Stimulated activated CD4-positive, alpha-beta T cell treated with anti-CD3 and anti-CD28 coated beads, Interleukin-15, amount 100 ng/mL, for 24 hours (primary cell): Measurements from ENCODE around the gene EFHC1.
"Not testable (repeated sequence)": the region's sequence is repeated elsewhere in the genome, so short reads cannot be mapped to it uniquely, and the experiment has no call there.

Source experiments
- DNase-seq: peaks from one replicate; pipeline ENCODE4 v3.0.0-alpha.2; 2020

EFHC1 gene

DNA sequence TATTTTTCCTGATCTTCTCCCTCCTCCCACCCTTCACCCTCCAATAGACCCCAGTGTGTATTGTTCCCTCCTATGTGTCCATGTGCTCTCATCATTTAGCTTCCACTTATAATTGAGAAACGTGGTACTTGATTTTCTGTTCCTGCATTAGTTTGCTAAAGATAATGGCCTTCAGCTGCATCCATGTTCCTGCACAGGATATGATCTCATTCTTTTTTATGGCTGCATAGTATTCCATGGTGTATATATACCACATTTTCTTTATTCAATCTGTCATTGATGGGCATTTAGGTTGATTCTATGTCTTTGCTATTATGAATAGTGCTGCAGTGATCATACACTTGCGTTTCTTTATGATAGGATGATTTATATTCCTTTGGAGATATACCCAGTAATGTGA, 41.1 kb downstream of the EFHC1 start:
- DNase-seq: not testable (repeated sequence)

GRCh38 chr6:52474173-52474572, 54.0 kb downstream of the EFHC1 start:
- DNase-seq: no peak

DNA sequence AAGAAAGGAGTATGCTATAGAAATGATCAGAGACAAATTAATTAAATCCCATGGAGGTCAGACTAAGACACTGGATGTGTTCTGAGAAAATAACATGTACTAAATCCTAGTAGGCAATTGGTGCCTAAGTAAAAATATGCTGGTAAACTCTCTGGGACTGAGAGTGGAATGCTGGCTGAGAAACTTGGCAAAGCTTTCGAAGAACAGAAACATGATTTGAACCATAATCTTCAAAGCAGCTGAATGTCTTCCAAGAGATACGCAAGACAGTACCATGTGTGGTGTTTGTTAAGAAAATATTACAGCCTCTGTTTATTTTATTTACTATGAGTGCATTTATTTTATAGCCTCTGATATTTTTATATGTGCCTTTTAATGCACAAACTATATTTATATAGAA, 55.2 kb downstream of the EFHC1 start:
- no peak for DNase-seq

DNA sequence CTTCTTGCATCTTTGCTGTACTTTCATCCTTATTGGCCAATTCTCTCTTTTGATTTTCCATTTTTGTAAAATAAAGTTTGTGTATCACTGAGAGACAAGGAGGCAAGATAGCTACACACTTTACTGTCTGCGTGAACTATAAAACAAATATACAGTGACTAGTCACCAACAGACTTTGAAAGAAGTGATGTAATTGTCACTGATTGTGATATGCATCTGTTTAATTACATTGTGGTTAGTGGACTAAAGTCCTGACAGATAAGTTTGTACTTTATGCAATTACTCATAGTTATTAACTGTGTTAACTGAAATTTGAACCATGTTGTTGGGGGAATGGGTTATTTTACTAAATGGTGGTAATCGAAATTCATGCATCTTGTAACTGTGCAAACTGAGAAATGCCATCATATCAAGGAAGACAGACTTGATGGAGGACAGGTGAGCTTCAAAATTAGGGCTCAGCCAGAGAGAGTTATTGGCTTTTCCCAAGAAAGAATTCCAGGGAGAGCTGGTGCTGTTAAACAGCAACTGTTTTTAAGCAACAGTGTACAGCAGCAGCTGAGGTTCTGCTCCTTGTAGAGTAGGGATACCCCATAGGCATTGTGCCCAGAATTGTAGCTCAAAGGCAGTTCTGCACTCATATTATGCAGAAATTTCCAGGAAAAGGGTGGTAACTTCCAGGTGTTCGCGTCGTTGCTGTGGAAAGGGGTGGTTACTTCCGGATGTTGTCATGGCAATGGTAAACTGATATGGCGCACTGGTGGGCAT, 62.9 kb downstream of the EFHC1 start:
- no peak for DNase-seq

DNA sequence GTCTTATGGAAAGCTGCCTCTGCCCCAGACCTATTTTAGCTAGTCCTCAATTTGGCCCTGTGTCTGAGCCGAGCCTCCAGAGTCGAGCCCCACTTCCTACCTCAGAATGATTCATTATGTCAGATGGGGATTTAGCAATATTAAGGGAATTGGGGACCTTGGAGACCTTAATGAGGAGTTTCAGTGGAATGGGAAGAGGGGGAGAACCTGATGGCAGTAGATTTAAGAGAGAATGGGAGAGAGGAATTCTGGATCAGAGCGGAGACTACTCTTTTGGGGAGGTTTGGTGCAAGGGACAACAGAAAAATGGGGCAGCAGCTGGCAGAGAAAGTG, 63.5 kb downstream of the EFHC1 start:
- no peak for DNase-seq

DNA sequence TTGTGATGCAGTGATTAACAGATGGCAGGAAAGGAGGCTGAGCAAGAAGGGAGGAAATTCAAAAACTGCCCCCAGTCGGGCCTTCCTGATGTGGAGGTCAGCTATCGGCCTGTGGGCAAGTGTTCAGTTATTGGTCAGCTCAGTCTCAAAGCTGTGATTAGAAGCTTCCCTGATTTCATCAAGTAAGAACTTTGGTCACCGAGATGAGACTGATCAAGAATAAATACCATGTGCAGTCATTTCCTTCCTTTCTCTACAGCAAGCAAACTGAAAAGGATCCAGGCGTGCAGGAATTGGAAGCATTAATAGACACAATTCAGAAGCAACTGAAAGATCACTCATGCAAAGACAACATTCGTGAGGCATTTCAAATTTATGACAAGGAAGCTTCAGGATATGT, 69.7 kb downstream of the EFHC1 start:
- no peak for DNase-seq

DNA sequence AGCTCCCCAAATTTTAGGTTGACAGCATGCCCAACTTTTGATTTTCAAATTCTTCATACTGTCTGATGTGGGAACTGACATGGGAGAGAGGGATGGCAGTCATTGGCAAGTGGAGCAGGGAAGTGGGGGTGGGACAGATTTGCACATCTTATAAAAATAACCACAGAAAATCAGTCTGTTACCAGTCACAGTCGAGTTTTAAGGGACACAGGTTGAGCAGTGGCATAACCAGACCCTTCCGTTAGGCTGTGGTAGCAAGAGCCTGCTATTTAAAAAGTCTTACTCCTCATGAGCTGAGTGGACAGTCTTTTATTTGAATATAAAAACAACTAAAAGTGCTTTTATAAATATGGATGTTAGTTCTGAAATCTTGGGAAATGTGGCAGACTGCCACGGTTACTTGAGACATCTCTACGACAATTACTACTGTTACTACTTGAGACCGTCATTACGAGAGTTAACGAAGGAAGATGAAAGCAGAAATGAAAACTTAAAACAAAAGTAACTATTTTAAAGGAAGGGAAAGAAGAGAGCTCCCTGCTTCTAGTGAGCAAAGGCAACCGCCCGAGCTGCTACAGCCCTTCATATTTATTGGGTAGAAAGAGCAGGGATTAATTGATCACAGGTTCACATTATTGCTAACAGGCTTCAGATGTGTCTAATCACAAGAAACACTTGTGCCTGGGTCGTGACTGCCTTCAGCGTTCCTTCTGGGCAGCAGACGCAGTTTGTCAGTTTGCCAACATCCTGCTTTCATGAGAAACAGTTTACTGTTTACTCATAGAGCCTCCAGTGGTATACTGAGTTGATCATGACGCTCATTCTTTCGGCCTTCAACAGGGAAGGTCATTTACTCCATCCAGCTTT, 71.3 kb downstream of the EFHC1 start:
- no peak for DNase-seq

GRCh38 chr6:52493669-52494068, 73.5 kb downstream of the EFHC1 start:
- no peak for DNase-seq

DNA sequence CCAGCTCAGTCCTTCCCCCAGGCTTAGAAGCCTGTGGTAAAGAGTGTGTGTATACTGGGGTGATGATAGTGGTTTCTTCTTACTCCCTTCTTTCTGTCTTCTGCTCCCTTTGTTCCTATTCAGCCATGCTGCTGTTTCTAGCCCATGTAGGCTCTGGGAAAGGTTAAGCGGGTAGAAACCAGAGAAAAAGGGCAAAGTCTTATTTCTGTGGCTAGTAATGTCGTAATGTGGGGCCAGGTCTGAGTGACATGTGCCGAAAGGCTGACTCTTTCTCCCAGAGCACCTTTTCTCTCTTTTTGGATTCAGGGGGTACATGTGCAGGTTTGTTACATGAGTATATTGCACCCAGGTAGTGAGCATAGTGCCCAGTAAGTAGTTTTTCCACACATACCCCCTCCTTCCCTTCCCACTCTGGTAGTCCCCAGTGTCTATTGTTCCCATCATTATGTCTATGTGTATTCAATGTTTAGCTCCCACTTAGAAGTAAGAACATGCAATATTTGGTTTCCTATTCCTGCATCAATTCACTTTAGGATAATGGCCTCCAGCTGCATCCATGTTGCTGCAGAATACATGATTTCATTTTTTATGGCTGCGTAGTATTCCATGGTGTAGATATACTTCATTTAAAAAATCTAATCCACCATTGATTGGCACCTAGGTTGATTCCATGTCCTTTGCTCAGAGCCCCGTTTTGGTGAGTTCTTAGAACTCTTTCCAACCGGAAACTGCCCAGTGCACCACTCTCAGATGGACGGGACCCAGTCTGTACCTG, 74.3 kb downstream of the EFHC1 start:
- no peak for DNase-seq

GRCh38 chr6:52495922-52496321, 75.8 kb downstream of the EFHC1 start:
- DNase-seq: no peak

DNA sequence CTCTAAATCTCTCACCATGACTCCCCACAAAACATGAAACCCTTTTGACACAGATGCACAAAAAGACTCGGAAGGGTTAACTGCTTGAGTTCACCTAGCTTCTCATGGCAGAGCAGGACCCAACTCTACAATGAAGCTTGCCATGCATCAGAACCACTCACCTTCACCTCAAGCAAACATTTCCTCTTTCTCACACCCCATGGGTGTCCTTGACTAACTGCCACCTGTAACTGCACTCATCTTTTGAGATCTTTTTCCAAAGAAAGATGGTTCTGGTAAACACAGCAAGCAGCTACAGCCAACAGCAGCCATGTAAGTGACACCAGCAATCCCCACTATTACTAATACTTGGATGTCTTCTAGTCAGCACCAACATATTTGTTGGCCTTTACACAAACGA, 76.5 kb downstream of the EFHC1 start:
- DNase-seq: no peak

DNA sequence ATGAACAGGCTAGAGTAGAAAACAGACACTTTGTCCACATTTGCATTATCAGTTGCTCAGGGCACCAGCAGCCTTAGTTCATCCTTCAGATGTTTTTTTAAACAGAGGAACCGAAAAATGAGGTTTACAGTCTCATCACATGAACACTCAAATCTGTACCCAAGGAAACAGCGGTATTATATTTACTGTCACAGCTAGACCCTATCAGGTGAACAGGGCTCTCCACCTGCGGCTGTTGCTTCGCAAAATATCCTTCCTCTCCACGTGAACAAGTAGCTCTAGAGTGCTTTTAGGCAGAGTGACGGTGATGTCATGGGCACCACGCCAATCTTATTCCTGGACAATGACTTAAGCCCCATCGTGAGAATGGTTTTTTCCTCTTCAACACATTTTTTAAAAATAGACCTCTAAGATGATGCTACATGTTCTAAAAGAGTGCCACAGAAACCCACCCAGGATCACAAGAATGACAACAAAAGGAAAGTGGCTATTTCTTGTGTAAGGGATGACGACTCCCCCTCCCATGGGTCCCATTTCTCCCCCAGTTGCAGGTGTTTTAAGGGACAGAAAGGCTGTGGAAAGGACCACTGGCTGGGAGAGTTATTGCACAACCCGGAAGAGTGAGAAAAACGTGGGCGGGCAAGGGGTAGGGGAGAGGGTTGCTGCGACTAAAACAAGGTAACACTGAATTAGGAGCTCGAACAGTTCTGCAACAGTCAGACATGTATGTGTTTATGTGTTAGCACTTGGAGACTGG, 77.7 kb downstream of the EFHC1 start:
- DNase-seq: no peak

DNA sequence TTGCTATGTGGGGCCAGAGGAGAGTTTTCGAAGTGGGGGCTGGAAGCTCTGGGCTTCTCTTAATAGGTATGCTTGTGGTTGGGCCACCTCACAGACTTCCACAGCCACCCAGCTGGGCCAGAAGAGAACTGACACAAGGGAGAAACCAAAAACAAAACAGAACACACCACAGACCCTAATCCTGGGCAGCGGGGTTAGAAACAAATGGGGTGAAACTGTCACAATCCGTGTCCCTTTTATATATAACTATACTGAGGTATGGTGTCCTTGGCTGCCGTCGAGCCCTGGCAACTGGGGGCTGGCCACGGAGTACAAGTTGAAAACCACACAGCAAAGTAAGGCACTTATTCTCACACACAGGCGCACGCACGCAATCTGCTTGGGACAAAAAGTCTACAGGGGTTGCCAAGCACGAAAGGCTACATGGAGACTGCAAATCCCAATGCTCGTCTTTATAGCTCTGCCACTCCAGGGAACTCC, 78.4 kb downstream of the EFHC1 start:
- DNase-seq: no peak

DNA sequence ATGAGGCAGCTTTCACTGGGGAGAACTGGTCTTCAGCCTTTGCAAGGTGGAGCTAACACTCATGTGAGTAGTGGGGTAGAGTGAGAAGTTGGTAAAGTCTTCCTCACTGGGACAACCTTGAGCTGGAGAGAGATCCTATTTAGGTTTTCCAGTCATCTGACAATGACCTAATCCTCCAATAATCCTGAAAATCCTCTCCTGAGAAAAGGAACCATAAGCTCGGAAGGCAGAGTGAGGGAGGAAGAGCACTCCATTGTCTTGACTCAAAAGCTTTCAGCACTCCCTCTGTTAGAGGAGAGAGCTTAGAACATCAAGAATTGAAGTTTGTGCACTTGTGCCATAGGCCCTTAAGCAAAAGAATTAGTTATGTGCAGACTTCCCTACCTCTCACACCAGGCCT, 78.9 kb downstream of the EFHC1 start:
- no peak for DNase-seq

GRCh38 chr6:52499681-52500236, 79.6 kb downstream of the EFHC1 start:
- DNase-seq: no peak

GRCh38 chr6:52500238-52501129, 80.3 kb downstream of the EFHC1 start:
- no peak for DNase-seq

DNA sequence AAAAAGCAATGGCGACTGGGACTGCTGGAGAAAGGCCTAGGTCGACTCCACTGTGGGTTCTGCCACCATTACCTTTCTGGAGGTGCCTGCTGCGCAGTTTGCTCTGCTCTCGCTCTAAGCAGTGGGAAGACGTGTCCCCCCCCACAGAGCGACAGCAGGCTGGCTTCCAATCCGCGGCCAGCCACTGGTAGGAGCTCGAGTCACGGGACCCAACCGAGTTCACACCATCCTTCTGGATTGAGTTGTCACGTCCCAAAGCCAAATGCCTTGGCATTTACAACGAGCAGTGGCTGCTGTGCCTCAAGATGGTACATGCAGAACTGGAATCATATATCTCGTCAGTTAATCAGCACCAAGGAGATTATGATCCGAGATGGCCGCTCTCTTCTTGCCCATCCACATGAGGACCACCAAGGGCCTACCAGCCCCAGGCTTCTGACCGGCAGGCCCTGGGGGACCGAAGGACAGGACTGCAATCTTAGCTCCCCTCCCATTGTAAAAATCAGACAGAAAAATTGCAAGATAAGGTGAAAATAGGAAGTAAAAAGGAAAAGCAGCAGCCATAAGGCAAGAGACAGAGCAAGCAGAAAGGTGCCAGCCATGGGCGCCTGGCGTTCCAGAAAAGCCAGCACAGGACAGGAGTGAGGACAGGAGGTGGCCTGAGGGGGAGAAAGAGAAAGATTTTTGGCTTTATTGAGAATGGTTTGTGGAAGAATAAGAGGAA, 82.3 kb downstream of the EFHC1 start:
- no peak for DNase-seq

GRCh38 chr6:52503323-52503747, 83.2 kb downstream of the EFHC1 start:
- DNase-seq: no peak

GRCh38 chr6:52503851-52504781, 84.0 kb downstream of the EFHC1 start:
- DNase-seq: no peak

- no peak for DNase-seq
Observed at GRCh38 chr6:52504782-52505136, 84.6 kb downstream of the EFHC1 start.
